ENCODE results near the gene DLL4. TPM values are rescaled to one million over a fixed set of nuclear protein-coding genes. Genes with fewer than 3 reads are reported as not detected.

DLL4 gene
- 1.5 TPM for total RNA-seq (2021; ENCODE audit: unreplicated experiment)
- 1.0 and 1.2 TPM in 2 replicates for polyA plus RNA-seq (2012)
- Bru-seq, nascent RNA: percentile 32 among the genes with signal in this experiment
- BruChase-seq, experiment 1, labeled RNA remaining after a 6-hour chase: percentile 30 among the genes with signal in this experiment
- BruChase-seq, experiment 2, labeled RNA remaining after a 2-hour chase: percentile 35 among the genes with signal in this experiment
- long read RNA-seq, partial matches to known transcripts: 0 of 4 reads
- long read RNA-seq, other reads (novel, unspliced or antisense): 0 of 4 reads

DNA sequence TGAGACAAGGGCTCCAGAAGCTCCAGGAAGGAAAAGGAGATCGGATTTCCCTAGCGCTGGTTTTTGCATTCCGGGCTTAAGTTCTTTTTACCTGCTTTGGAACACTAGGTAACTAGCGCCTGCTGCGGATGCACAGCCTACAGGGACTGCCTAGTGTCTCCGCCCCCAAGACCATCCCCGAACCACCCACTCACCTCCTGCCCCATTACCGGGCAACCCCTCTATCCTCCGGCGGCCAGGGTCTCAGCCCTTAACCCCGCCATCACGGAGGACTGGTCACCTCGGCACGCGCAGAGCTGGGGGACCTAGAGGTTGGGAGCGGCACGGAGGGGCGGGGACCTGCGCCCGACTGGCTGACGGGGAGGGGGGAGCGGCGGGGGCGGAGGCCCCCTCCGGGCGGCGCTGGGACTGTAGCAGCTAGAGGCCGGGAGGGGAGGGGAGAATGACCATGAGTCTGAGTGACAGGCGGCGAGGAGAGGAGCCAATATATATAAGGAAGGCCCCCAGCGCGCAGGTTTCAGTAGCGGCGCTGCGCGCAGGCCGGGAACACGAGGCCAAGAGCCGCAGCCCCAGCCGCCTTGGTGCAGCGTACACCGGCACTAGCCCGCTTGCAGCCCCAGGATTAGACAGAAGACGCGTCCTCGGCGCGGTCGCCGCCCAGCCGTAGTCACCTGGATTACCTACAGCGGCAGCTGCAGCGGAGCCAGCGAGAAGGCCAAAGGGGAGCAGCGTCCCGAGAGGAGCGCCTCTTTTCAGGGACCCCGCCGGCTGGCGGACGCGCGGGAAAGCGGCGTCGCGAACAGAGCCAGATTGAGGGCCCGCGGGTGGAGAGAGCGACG lies at the start of gene DLL4:
DLL4 (plus strand) TSS at position 520 of the 839 bp plus-strand sequence. CDS start 329 bp downstream, outside the sequence.
- Histone ChIP-seq H3K9me3 (ENCODE audit: control insufficient read depth in 1 of 2, insufficient read depth in 1 of 2, low read depth in 1 of 2, low read length in 2 of 2) (no peaks in the 10 kb centered on the region), H3K36me3 (ENCODE audit: control insufficient read depth in 1 of 2, insufficient read depth in 2 of 2, low read length in 2 of 2) (no peaks in the 10 kb centered on the region), H2AFZ (ENCODE audit: low read depth, low read length, poor library complexity, severe bottlenecking) (peak within 1 kb of the TSS; percentile 73), H3K4me3 (replicated peaks in 1 of 2; ENCODE audit: low read depth in 1 of 2, low read length in 2 of 2) (peak within 1 kb of the TSS; percentile 52 to 65), H4K20me1 (ENCODE audit: insufficient read depth) (no peaks in the 10 kb centered on the region), H3K9ac (ENCODE audit: low read length) (peak within 1 kb of the TSS; percentile 39), H3K9me2 (ENCODE audit: insufficient read depth) (no peaks in the 10 kb centered on the region), H3K4me1 (ENCODE audit: control insufficient read depth in 1 of 2, insufficient read depth in 2 of 2, low read length in 2 of 2) (peaks cover 19 to 41% of the 10 kb centered on the region in 2 experiments), H3K27me3 (ENCODE audit: insufficient read depth, low read length) (peaks cover 15% of the 10 kb centered on the region; the same call in 1 of the 2 replicates), H3K4me2 (ENCODE audit: low read length) (peak within 1 kb of the TSS; percentile 100), H3K27ac (ENCODE audit: low read depth, low read length) (peak within 1 kb of the TSS; percentile 22; the same call in 1 of the 2 replicates), H3K79me2 (ENCODE audit: insufficient read depth, low read length) (no peaks in the 10 kb centered on the region)
- ChIA-PET POLR2A (interaction anchor here (0.7 to 4.4 kb wide), 12 partner anchors 9 to 255 kb away, joined by 3 to 48 read pairs (median 6); partner anchors contain the start of genes CHAC1 and VPS18), RAD21 (ENCODE audit: low non-redundant PET in 1 of 2, low total read pairs in 2 of 2, uncharacterized antibody in 2 of 2, unreplicated experiment in 2 of 2) (interaction anchor here (0.6 to 1.2 kb wide), 3 partner anchors 13 to 249 kb away, joined by 3 to 5 read pairs (median 4); no protein-coding TSS in a partner anchor), CTCF (interaction anchor here (0.6 to 4.8 kb wide), 9 partner anchors 11 to 255 kb away, joined by 3 to 69 read pairs (median 5); partner anchors contain the start of genes CHAC1 and VPS18)
- ATAC-seq (peak; percentile 74), DNase-seq (ENCODE audit: low read depth, low spot score) (peak; percentile 71)
- TF ChIP-seq, protein P1, sequence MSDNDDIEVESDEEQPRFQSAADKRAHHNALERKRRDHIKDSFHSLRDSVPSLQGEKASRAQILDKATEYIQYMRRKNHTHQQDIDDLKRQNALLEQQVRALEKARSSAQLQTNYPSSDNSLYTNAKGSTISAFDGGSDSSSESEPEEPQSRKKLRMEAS (IDR thresholded peaks at IDR 0.05): peak; percentile 72; the same call in 1 of the 2 replicates
- peak; percentile 94 for TF ChIP-seq POLR2AphosphoS5 (IDR thresholded peaks at IDR 0.05; ENCODE audit: low read depth, low read length)
- no peak for TF ChIP-seq CBX3 (IDR thresholded peaks at IDR 0.05; ENCODE audit: low read depth)
- TF ChIP-seq POLR2A (IDR thresholded peaks at IDR 0.05; ENCODE audit: borderline replicate concordance, extremely low read depth, insufficient read depth, insufficient read length): peak; percentile 95
- no peak for TF ChIP-seq YY1 (IDR thresholded peaks at IDR 0.05; ENCODE audit: extremely low read depth, insufficient replicate concordance, low read depth, low read length)
- no peak for TF ChIP-seq JUND (IDR thresholded peaks at IDR 0.05)
- TF ChIP-seq EGR1 (IDR thresholded peaks at IDR 0.05; ENCODE audit: low read depth): peak; percentile 91
- TF ChIP-seq, protein P2, sequence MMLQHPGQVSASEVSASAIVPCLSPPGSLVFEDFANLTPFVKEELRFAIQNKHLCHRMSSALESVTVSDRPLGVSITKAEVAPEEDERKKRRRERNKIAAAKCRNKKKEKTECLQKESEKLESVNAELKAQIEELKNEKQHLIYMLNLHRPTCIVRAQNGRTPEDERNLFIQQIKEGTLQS (IDR thresholded peaks at IDR 0.05): no peak
- intact Hi-C loops (cut with micrococcal nuclease): loop anchor here (1.0 kb wide), 1 partner anchor 23 kb away; no protein-coding TSS in a partner anchor
- no TSS peak for BruUV-seq (replicated peaks)

Data from HCT116 (cell line).